ENCODE measurements around the gene CYTIP. TPM values are rescaled to one million over a fixed set of nuclear protein-coding genes. Genes with fewer than 3 reads are reported as not detected.

CYTIP gene
- total RNA-seq, 1 experiment from 2014 or later = not detected

GRCh38 chr2:157477919-157478318 lies 34.0 kb upstream of the CYTIP start:
- TF ChIP-seq CTCF (conservative IDR thresholded peaks at IDR 0.05; ENCODE audit: low read depth, low read length) (no peak), EZH2 (IDR thresholded peaks at IDR 0.05; ENCODE audit: borderline replicate concordance, low read depth, low read length, poor library complexity, severe bottlenecking) (no peak)
- no peak for DNase-seq (ENCODE audit: low spot score)
- Histone ChIP-seq H3K27ac (ENCODE audit: low read depth, low read length, poor library complexity, severe bottlenecking) (no peak overlapping the region), H3K9me3 (ENCODE audit: low read depth, low read length, poor library complexity, severe bottlenecking) (no peaks in the 10 kb centered on the region), H3K27me3 (replicated peaks; ENCODE audit: insufficient read depth, low read depth, low read length, poor library complexity) (no peaks in the 10 kb centered on the region), H3K36me3 (ENCODE audit: insufficient read depth, low read length, poor library complexity, severe bottlenecking) (no peaks in the 10 kb centered on the region), H3K4me1 (ENCODE audit: insufficient read depth, low read length, poor library complexity, severe bottlenecking) (no peaks in the 10 kb centered on the region), H3K4me3 (ENCODE audit: low read depth, low read length, poor library complexity, severe bottlenecking) (no peak overlapping the region)
- no TSS peak for BruUV-seq (replicated peaks)
- POLR2A ChIA-PET (ENCODE audit: low non-redundant PET) = no interaction called here
- CTCF ChIA-PET = interaction anchor here (1.2 kb wide), 1 partner anchor 197 kb away, joined by 3 read pairs; no protein-coding TSS in a partner anchor
- intact Hi-C loops (cut with micrococcal nuclease; ENCODE audit: unreplicated experiment) = no loop called here

GRCh38 chr2:157476953-157477709 lies 33.2 kb upstream of the CYTIP start:
- Histone ChIP-seq H3K4me1 (ENCODE audit: insufficient read depth, low read length, poor library complexity, severe bottlenecking) (no peaks in the 10 kb centered on the region), H3K27me3 (replicated peaks; ENCODE audit: insufficient read depth, low read depth, low read length, poor library complexity) (no peaks in the 10 kb centered on the region), H3K9me3 (ENCODE audit: low read depth, low read length, poor library complexity, severe bottlenecking) (no peaks in the 10 kb centered on the region), H3K27ac (ENCODE audit: low read depth, low read length, poor library complexity, severe bottlenecking) (no peak overlapping the region), H3K36me3 (ENCODE audit: insufficient read depth, low read length, poor library complexity, severe bottlenecking) (no peaks in the 10 kb centered on the region), H3K4me3 (ENCODE audit: low read depth, low read length, poor library complexity, severe bottlenecking) (no peak overlapping the region)
- no peak for DNase-seq (ENCODE audit: low spot score)
- POLR2A ChIA-PET (ENCODE audit: low non-redundant PET) = no interaction called here
- no TSS peak for BruUV-seq (replicated peaks)
- intact Hi-C loops (cut with micrococcal nuclease; ENCODE audit: unreplicated experiment) = no loop called here
- TF ChIP-seq EZH2 (IDR thresholded peaks at IDR 0.05; ENCODE audit: borderline replicate concordance, low read depth, low read length, poor library complexity, severe bottlenecking) = no peak
- TF ChIP-seq CTCF (conservative IDR thresholded peaks at IDR 0.05; ENCODE audit: low read depth, low read length) = no peak
- CTCF ChIA-PET = interaction anchor here (1.2 kb wide), 1 partner anchor 197 kb away, joined by 3 read pairs; no protein-coding TSS in a partner anchor

GRCh38 chr2:157475722-157476390 lies 32.0 kb upstream of the CYTIP start:
- Histone ChIP-seq H3K27me3 (replicated peaks; ENCODE audit: insufficient read depth, low read depth, low read length, poor library complexity) (no peaks in the 10 kb centered on the region), H3K4me3 (ENCODE audit: low read depth, low read length, poor library complexity, severe bottlenecking) (no peak overlapping the region), H3K27ac (ENCODE audit: low read depth, low read length, poor library complexity, severe bottlenecking) (no peak overlapping the region), H3K9me3 (ENCODE audit: low read depth, low read length, poor library complexity, severe bottlenecking) (no peaks in the 10 kb centered on the region), H3K36me3 (ENCODE audit: insufficient read depth, low read length, poor library complexity, severe bottlenecking) (no peaks in the 10 kb centered on the region), H3K4me1 (ENCODE audit: insufficient read depth, low read length, poor library complexity, severe bottlenecking) (no peaks in the 10 kb centered on the region)
- intact Hi-C loops (cut with micrococcal nuclease; ENCODE audit: unreplicated experiment) = no loop called here
- TF ChIP-seq EZH2 (IDR thresholded peaks at IDR 0.05; ENCODE audit: borderline replicate concordance, low read depth, low read length, poor library complexity, severe bottlenecking) (no peak), CTCF (conservative IDR thresholded peaks at IDR 0.05; ENCODE audit: low read depth, low read length) (no peak)
- ChIA-PET CTCF (no interaction called here), POLR2A (ENCODE audit: low non-redundant PET) (no interaction called here)
- DNase-seq (ENCODE audit: low spot score) = no peak
- no TSS peak for BruUV-seq (replicated peaks)
